Measurements from ENCODE around the gene ARFGAP1. TPM values are rescaled to one million over a fixed set of nuclear protein-coding genes. Genes with fewer than 3 reads are reported as not detected.

Gene ARFGAP1
- total and polyA plus RNA-seq, 2 experiments from 2014 or later = 41.5 to 95.5 TPM

DNA sequence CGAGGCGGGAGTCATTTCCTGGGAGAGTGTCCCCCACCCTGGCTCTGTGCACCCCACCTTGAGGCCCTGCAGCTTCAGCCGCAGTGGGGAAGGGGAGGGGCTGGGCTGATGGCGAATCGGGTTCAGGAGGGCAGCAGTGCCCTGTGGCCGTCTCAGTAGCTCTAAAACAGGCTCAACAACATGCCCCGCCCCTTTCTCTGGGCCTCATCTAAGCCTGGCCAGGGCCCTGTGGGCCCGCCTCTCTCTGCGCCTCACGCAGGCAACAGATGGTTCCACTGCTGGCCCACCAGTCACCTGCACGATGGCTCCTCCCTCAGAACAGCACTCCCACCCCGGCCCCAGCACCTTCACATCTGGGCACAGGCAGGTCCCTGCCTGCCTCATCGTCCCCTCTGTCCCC, 58.3 kb downstream of the ARFGAP1 start:
- H3K4me1 Mint-ChIP-seq = peaks cover 4% of the 10 kb centered on the region; the same call in 1 of the 3 replicates
- no peak overlapping the region for H3K27ac Mint-ChIP-seq
- Histone ChIP-seq H4K20me1 (replicated peaks; ENCODE audit: insufficient read depth) (no peaks in the 10 kb centered on the region), H3K4me1 (ENCODE audit: insufficient read depth) (no peaks in the 10 kb centered on the region; the same call in 1 of the 2 replicates), H3K4me2 (no peak overlapping the region), H3K36me3 (ENCODE audit: insufficient read depth) (no peaks in the 10 kb centered on the region), H3K27ac (ENCODE audit: low read depth) (no peak overlapping the region), H3K9me2 (ENCODE audit: insufficient read depth) (peaks cover 3% of the 10 kb centered on the region; the same call in 1 of the 2 replicates), H3F3A (replicated peaks; ENCODE audit: low read depth) (no peaks in the 10 kb centered on the region), H3K27me3 (ENCODE audit: insufficient read depth) (no peaks in the 10 kb centered on the region), H2AFZ (no peak overlapping the region), H3K79me2 (replicated peaks; ENCODE audit: insufficient read depth) (no peaks in the 10 kb centered on the region), H3K4me3 (no peak overlapping the region)
- peaks cover 25% of the 10 kb centered on the region for H3K9me3 Mint-ChIP-seq
- no peak overlapping the region for H3K4me3 Mint-ChIP-seq
- peak; percentile 71 for DNase-seq (ENCODE audit: low spot score)
- ATAC-seq = peak; percentile 93
- peaks cover 22% of the 10 kb centered on the region for H3K36me3 Mint-ChIP-seq (ENCODE audit: low read depth)
- H3K27me3 Mint-ChIP-seq (ENCODE audit: insufficient read depth, low read depth, poor library complexity) = peaks cover 22% of the 10 kb centered on the region
- TF ChIP-seq EZH2phosphoT487 (IDR thresholded peaks at IDR 0.05; ENCODE audit: unreplicated experiment) = no peak
- TF ChIP-seq STAT1 (IDR thresholded peaks at IDR 0.05; ENCODE audit: unreplicated experiment) = no peak
- no peak for TF ChIP-seq POLR2AphosphoS5 (IDR thresholded peaks at IDR 0.05; ENCODE audit: low read depth)
- TF ChIP-seq, protein P1, sequence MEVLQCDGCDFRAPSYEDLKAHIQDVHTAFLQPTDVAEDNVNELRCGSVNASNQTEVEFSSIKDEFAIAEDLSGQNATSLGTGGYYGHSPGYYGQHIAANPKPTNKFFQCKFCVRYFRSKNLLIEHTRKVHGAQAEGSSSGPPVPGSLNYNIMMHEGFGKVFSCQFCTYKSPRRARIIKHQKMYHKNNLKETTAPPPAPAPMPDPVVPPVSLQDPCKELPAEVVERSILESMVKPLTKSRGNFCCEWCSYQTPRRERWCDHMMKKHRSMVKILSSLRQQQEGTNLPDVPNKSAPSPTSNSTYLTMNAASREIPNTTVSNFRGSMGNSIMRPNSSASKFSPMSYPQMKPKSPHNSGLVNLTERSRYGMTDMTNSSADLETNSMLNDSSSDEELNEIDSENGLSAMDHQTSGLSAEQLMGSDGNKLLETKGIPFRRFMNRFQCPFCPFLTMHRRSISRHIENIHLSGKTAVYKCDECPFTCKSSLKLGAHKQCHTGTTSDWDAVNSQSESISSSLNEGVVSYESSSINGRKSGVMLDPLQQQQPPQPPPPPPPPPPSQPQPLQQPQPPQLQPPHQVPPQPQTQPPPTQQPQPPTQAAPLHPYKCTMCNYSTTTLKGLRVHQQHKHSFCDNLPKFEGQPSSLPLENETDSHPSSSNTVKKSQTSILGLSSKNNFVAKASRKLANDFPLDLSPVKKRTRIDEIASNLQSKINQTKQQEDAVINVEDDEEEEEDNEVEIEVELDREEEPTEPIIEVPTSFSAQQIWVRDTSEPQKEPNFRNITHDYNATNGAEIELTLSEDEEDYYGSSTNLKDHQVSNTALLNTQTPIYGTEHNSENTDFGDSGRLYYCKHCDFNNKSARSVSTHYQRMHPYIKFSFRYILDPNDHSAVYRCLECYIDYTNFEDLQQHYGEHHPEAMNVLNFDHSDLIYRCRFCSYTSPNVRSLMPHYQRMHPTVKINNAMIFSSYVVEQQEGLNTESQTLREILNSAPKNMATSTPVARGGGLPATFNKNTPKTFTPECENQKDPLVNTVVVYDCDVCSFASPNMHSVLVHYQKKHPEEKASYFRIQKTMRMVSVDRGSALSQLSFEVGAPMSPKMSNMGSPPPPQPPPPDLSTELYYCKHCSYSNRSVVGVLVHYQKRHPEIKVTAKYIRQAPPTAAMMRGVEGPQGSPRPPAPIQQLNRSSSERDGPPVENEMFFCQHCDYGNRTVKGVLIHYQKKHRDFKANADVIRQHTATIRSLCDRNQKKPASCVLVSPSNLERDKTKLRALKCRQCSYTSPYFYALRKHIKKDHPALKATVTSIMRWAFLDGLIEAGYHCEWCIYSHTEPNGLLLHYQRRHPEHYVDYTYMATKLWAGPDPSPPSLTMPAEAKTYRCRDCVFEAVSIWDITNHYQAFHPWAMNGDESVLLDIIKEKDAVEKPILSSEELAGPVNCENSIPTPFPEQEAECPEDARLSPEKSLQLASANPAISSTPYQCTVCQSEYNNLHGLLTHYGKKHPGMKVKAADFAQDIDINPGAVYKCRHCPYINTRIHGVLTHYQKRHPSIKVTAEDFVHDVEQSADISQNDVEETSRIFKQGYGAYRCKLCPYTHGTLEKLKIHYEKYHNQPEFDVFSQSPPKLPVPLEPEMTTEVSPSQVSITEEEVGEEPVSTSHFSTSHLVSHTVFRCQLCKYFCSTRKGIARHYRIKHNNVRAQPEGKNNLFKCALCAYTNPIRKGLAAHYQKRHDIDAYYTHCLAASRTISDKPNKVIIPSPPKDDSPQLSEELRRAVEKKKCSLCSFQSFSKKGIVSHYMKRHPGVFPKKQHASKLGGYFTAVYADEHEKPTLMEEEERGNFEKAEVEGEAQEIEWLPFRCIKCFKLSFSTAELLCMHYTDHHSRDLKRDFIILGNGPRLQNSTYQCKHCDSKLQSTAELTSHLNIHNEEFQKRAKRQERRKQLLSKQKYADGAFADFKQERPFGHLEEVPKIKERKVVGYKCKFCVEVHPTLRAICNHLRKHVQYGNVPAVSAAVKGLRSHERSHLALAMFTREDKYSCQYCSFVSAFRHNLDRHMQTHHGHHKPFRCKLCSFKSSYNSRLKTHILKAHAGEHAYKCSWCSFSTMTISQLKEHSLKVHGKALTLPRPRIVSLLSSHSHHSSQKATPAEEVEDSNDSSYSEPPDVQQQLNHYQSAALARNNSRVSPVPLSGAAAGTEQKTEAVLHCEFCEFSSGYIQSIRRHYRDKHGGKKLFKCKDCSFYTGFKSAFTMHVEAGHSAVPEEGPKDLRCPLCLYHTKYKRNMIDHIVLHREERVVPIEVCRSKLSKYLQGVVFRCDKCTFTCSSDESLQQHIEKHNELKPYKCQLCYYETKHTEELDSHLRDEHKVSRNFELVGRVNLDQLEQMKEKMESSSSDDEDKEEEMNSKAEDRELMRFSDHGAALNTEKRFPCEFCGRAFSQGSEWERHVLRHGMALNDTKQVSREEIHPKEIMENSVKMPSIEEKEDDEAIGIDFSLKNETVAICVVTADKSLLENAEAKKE (CRISPR knock-in tag; IDR thresholded peaks at IDR 0.05) = no peak
- no peak for TF ChIP-seq NANOG (IDR thresholded peaks at IDR 0.05; ENCODE audit: borderline replicate concordance)
- TF ChIP-seq ZNF331 (CRISPR knock-in tag; IDR thresholded peaks at IDR 0.05; ENCODE audit: low read depth) = no peak
- no peak for TF ChIP-seq JUNB (IDR thresholded peaks at IDR 0.05; ENCODE audit: unreplicated experiment)
- TF ChIP-seq, protein P2, sequence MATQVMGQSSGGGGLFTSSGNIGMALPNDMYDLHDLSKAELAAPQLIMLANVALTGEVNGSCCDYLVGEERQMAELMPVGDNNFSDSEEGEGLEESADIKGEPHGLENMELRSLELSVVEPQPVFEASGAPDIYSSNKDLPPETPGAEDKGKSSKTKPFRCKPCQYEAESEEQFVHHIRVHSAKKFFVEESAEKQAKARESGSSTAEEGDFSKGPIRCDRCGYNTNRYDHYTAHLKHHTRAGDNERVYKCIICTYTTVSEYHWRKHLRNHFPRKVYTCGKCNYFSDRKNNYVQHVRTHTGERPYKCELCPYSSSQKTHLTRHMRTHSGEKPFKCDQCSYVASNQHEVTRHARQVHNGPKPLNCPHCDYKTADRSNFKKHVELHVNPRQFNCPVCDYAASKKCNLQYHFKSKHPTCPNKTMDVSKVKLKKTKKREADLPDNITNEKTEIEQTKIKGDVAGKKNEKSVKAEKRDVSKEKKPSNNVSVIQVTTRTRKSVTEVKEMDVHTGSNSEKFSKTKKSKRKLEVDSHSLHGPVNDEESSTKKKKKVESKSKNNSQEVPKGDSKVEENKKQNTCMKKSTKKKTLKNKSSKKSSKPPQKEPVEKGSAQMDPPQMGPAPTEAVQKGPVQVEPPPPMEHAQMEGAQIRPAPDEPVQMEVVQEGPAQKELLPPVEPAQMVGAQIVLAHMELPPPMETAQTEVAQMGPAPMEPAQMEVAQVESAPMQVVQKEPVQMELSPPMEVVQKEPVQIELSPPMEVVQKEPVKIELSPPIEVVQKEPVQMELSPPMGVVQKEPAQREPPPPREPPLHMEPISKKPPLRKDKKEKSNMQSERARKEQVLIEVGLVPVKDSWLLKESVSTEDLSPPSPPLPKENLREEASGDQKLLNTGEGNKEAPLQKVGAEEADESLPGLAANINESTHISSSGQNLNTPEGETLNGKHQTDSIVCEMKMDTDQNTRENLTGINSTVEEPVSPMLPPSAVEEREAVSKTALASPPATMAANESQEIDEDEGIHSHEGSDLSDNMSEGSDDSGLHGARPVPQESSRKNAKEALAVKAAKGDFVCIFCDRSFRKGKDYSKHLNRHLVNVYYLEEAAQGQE (IDR thresholded peaks at IDR 0.05; ENCODE audit: unreplicated experiment) = no peak
- TF ChIP-seq CREB1 (CRISPR knock-in tag; IDR thresholded peaks at IDR 0.05; ENCODE audit: low read depth) = no peak
- TF ChIP-seq, protein P3, sequence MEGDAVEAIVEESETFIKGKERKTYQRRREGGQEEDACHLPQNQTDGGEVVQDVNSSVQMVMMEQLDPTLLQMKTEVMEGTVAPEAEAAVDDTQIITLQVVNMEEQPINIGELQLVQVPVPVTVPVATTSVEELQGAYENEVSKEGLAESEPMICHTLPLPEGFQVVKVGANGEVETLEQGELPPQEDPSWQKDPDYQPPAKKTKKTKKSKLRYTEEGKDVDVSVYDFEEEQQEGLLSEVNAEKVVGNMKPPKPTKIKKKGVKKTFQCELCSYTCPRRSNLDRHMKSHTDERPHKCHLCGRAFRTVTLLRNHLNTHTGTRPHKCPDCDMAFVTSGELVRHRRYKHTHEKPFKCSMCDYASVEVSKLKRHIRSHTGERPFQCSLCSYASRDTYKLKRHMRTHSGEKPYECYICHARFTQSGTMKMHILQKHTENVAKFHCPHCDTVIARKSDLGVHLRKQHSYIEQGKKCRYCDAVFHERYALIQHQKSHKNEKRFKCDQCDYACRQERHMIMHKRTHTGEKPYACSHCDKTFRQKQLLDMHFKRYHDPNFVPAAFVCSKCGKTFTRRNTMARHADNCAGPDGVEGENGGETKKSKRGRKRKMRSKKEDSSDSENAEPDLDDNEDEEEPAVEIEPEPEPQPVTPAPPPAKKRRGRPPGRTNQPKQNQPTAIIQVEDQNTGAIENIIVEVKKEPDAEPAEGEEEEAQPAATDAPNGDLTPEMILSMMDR (conservative IDR thresholded peaks at IDR 0.05; ENCODE audit: low read depth in 2 of 2) = no peak
